H1 (cell line): ENCODE measurements around the gene ITSN1.

Source experiments
- BCL11A ChIP-seq, 2 experiments: IDR thresholded peaks; one replicate each; pipeline ENCODE4 v1.6.1; 2011; ENCODE audit warnings: low read depth in 2 of 2, low read length in 2 of 2, mild to moderate bottlenecking in 2 of 2
- EGR1 ChIP-seq: IDR thresholded peaks from 2 replicates; pipeline ENCODE4 v1.6.1; 2011; ENCODE audit warnings: low read depth, low read length, borderline replicate concordance
- EZH2 ChIP-seq: fragments of 200-600 bp; sonication (generic); IDR thresholded peaks from 2 replicates; pipeline ENCODE4 v1.7.1; 2012; ENCODE audit warnings: low read depth, mild to moderate bottlenecking, moderate library complexity, low read length, inconsistent platforms; ENCODE audit not compliant: severe bottlenecking
- HDAC2 ChIP-seq, 2 experiments: fragments of 300-600 bp in 1 of 2; sonication (generic) in 1 of 2; IDR thresholded peaks; 2 replicates each; pipeline ENCODE4 v1.6.1; 2011 to 2012; ENCODE audit warnings: low read depth in 2 of 2, low read length in 2 of 2, mild to moderate bottlenecking in 2 of 2, moderate library complexity in 2 of 2, borderline replicate concordance in 1 of 2, inconsistent platforms in 1 of 2
- POLR2A ChIP-seq, 2 experiments: IDR thresholded peaks; 1 replicate in 1 of 2; 2 replicates in 1 of 2; pipeline ENCODE4 v1.6.1; 2011; ENCODE audit warnings: low read depth in 2 of 2, low read length in 2 of 2, mild to moderate bottlenecking in 2 of 2; ENCODE audit errors: control extremely low read depth in 1 of 2
- POLR2AphosphoS5 ChIP-seq: IDR thresholded peaks from 2 replicates; pipeline ENCODE4 v1.6.1; 2011; ENCODE audit warnings: low read depth, low read length
- RFX5 ChIP-seq: IDR thresholded peaks from 2 replicates; pipeline ENCODE4 v1.6.1; 2011; ENCODE audit warnings: low read depth, low read length, improper control_type of control experiment, borderline replicate concordance
- SIN3A ChIP-seq, 2 experiments: IDR thresholded peaks in 1 of 2; conservative IDR thresholded peaks in 1 of 2; 2 replicates each; pipeline ENCODE4 v1.6.1; 2011 to 2012; ENCODE audit warnings: low read length in 2 of 2, improper control_type of control experiment in 1 of 2, low read depth in 1 of 2, mild to moderate bottlenecking in 1 of 2
- SP1 ChIP-seq: IDR thresholded peaks from 2 replicates; pipeline ENCODE4 v1.6.1; 2011; ENCODE audit warnings: low read depth, low read length
- TAF7 ChIP-seq: optimal IDR thresholded peaks from 2 replicates; pipeline ENCODE3; 2011; ENCODE audit warnings: low read depth, mild to moderate bottlenecking, inconsistent platforms, low read length, moderate library complexity, borderline replicate concordance

DNA sequence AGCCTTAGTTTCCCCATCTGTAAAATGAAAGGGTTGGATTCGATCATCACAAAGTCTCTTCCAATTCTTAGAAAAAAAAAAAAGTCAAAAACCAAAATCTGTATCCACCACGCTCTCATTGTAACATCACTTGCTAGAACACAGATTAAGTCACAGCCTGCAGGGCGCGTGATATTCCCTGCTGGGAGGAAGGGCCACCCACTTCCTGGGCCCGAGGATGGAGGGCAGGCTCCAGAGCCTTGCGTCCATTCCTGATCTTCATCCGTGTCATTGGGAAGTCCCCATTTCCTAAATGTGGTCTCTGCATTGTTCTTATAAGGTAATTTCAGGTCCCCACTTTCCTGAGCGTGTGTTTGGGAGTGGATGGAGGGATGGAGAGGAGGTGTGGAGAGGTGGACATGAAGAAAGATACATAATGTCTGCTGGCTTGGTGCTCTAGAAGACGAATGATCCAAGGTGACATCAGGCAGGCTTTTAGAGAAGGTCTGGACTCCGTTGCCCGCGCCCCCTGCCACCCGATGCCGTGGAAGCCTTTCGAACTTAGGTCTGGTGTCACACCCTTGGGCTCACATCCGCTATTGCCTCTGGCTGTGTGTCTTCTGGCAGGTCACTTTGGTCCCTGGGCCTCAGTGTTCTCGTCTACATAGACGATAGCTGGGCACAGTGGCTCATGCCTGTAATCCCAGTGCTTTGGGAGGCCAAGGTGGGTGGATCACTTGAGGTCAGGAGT is 217.2 kb downstream of the ITSN1 start:
- TF ChIP-seq HDAC2 (IDR thresholded peaks at IDR 0.05; ENCODE audit: borderline replicate concordance in 1 of 2, low read depth in 2 of 2, low read length in 2 of 2) (no peak), TAF7 (no peak), EGR1 (no peak), POLR2AphosphoS5 (no peak), SIN3A (conservative IDR thresholded peaks at IDR 0.05 in 1 of 2, IDR thresholded peaks at IDR 0.05 in 1 of 2; ENCODE audit: low read depth in 1 of 2, low read length in 2 of 2) (no peak), EZH2 (no peak), SP1 (no peak), POLR2A (IDR thresholded peaks at IDR 0.05; ENCODE audit: control extremely low read depth in 1 of 2, low read depth in 2 of 2, low read length in 2 of 2) (no peak), RFX5 (no peak), BCL11A (IDR thresholded peaks at IDR 0.05; ENCODE audit: low read depth in 2 of 2, low read length in 2 of 2) (no peak)
